ENCODE results near the gene ARHGAP26. TPM values are rescaled to one million over a fixed set of nuclear protein-coding genes. Genes with fewer than 3 reads are reported as not detected.

ARHGAP26 gene
- polyA plus RNA-seq, 1 donor (not counting 4 experiments of a cell fraction or from before 2014, with no cell fraction given): 3.9 TPM

DNA sequence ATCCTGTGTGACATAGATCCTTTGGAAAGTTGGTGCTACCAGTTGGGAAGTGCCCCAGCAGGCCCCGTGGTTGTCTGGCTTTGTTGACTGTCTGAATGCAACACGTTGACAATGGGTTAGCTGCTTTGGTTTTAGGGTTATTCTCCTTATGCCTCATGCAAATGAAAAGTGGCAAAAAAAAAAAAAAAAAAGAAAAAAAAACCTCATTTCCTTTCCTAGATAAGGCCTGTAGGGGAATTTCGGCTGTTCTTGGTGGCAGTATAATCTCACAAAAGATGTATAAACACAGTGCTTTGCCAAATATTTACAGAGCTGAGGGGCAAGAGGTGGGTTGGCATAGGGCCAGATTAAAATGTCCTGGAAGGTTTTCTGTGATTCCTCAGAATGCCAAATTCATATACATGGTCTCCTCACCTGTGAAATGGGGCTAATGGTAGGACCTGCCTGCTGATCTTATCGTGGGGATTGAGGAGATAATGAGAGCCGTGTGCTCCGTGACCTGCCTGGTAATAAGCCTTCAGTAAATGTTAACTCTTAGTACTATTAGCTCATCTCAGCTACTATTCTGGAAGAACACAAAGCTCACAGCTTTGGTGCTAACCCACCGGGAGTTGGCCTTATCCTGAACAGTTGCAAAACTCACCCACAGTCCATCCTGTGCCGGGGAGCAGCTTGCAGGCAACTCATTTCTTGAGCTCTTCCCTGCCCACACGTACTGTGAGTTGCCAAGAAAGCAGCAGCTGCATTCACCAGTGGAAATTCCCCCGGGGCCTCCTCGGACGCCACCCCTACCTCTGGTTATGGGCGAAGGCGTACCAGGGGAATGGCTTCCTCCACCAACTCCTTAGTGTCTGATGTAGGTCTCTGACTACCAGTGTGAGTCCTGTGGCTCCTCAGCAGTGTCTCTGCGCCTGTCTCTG, 413.0 kb downstream of the ARHGAP26 start:
- TF ChIP-seq EZH2 (IDR thresholded peaks at IDR 0.05; ENCODE audit: low read length): no peak
- TF ChIP-seq, protein P1, sequence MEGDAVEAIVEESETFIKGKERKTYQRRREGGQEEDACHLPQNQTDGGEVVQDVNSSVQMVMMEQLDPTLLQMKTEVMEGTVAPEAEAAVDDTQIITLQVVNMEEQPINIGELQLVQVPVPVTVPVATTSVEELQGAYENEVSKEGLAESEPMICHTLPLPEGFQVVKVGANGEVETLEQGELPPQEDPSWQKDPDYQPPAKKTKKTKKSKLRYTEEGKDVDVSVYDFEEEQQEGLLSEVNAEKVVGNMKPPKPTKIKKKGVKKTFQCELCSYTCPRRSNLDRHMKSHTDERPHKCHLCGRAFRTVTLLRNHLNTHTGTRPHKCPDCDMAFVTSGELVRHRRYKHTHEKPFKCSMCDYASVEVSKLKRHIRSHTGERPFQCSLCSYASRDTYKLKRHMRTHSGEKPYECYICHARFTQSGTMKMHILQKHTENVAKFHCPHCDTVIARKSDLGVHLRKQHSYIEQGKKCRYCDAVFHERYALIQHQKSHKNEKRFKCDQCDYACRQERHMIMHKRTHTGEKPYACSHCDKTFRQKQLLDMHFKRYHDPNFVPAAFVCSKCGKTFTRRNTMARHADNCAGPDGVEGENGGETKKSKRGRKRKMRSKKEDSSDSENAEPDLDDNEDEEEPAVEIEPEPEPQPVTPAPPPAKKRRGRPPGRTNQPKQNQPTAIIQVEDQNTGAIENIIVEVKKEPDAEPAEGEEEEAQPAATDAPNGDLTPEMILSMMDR (optimal IDR thresholded peaks at IDR 0.05 in 1 of 3, IDR thresholded peaks at IDR 0.05 in 1 of 3, conservative IDR thresholded peaks at IDR 0.05 in 1 of 3; ENCODE audit: extremely low read depth in 1 of 3, insufficient read depth in 2 of 3, low read length in 3 of 3): no peak
- peaks cover 2% of the 10 kb centered on the region for H3K9me1 ChIP-seq (ENCODE audit: control insufficient read depth, extremely low read depth, insufficient read depth, low read length)
- no peaks in the 10 kb centered on the region for H3K36me3 ChIP-seq (ENCODE audit: control insufficient read depth in 2 of 2, extremely low read depth in 1 of 2, insufficient read depth in 2 of 2, low read length in 2 of 2)
- DNase-seq (ENCODE audit: low read depth, low spot score): no peak
- no peak overlapping the region for H3K9ac ChIP-seq (ENCODE audit: control insufficient read depth, extremely low read depth, insufficient read depth, low read length)
- dilution Hi-C loops (cut with MboI; ENCODE audit: extremely low pct_ligation_motif_present, low sequenced_read_pairs): no loop called here
- no peak overlapping the region for H3K4me3 ChIP-seq (ENCODE audit: control insufficient read depth in 2 of 3, extremely low read depth in 1 of 3, insufficient read depth in 2 of 3, low read depth in 1 of 3, low read length in 3 of 3)
- no peaks in the 10 kb centered on the region for H3K9me3 ChIP-seq (ENCODE audit: control insufficient read depth, low read depth, low read length)
- H3K27ac ChIP-seq (ENCODE audit: control insufficient read depth, insufficient read depth, low read length): no peak overlapping the region
- no peaks in the 10 kb centered on the region for H3K27me3 ChIP-seq (ENCODE audit: control insufficient read depth, extremely low read depth, insufficient read depth, low read length)
- H3K79me2 ChIP-seq (ENCODE audit: control insufficient read depth, insufficient read depth, low read length): no peaks in the 10 kb centered on the region
- H3K4me1 ChIP-seq (ENCODE audit: control insufficient read depth, extremely low read depth, insufficient read depth, low read length): peaks cover 24% of the 10 kb centered on the region
- FAIRE-seq: no peak
- no peaks in the 10 kb centered on the region for H4K20me1 ChIP-seq (ENCODE audit: control insufficient read depth, extremely low read depth, insufficient read depth, low read length)
- H3K4me2 ChIP-seq (ENCODE audit: control insufficient read depth, extremely low read depth, insufficient read depth, low read depth, low read length): no peak overlapping the region
- H2AFZ ChIP-seq (ENCODE audit: control insufficient read depth, low read length): no peak overlapping the region

GRCh38 chr5:143183989-143184388, 413.8 kb downstream of the ARHGAP26 start:
- H3K9me3 ChIP-seq (ENCODE audit: control insufficient read depth, low read depth, low read length): no peaks in the 10 kb centered on the region
- TF ChIP-seq EZH2 (IDR thresholded peaks at IDR 0.05; ENCODE audit: low read length): no peak
- TF ChIP-seq, protein P1 (optimal IDR thresholded peaks at IDR 0.05 in 1 of 3, IDR thresholded peaks at IDR 0.05 in 1 of 3, conservative IDR thresholded peaks at IDR 0.05 in 1 of 3; ENCODE audit: extremely low read depth in 1 of 3, insufficient read depth in 2 of 3, low read length in 3 of 3): no peak
- H3K27ac ChIP-seq (ENCODE audit: control insufficient read depth, insufficient read depth, low read length): no peak overlapping the region
- no peak overlapping the region for H3K4me2 ChIP-seq (ENCODE audit: control insufficient read depth, extremely low read depth, insufficient read depth, low read depth, low read length)
- dilution Hi-C loops (cut with MboI; ENCODE audit: extremely low pct_ligation_motif_present, low sequenced_read_pairs): no loop called here
- H3K9me1 ChIP-seq (ENCODE audit: control insufficient read depth, extremely low read depth, insufficient read depth, low read length): no peaks in the 10 kb centered on the region
- DNase-seq (ENCODE audit: low read depth, low spot score) (no peak), FAIRE-seq (no peak)
- H3K27me3 ChIP-seq (ENCODE audit: control insufficient read depth, extremely low read depth, insufficient read depth, low read length): no peaks in the 10 kb centered on the region
- H3K4me1 ChIP-seq (ENCODE audit: control insufficient read depth, extremely low read depth, insufficient read depth, low read length): peaks cover 19% of the 10 kb centered on the region
- H2AFZ ChIP-seq (ENCODE audit: control insufficient read depth, low read length): no peak overlapping the region
- no peak overlapping the region for H3K4me3 ChIP-seq (ENCODE audit: control insufficient read depth in 2 of 3, extremely low read depth in 1 of 3, insufficient read depth in 2 of 3, low read depth in 1 of 3, low read length in 3 of 3)
- H3K79me2 ChIP-seq (ENCODE audit: control insufficient read depth, insufficient read depth, low read length): no peaks in the 10 kb centered on the region
- no peak overlapping the region for H3K9ac ChIP-seq (ENCODE audit: control insufficient read depth, extremely low read depth, insufficient read depth, low read length)
- H4K20me1 ChIP-seq (ENCODE audit: control insufficient read depth, extremely low read depth, insufficient read depth, low read length): no peaks in the 10 kb centered on the region
- H3K36me3 ChIP-seq (ENCODE audit: control insufficient read depth in 2 of 2, extremely low read depth in 1 of 2, insufficient read depth in 2 of 2, low read length in 2 of 2): no peaks in the 10 kb centered on the region

Data from keratinocyte (primary cell).